ELF-1 (cell line): ENCODE data around the gene POGLUT2.

ENCODE experiments used
- DNase-seq: peaks from one replicate; pipeline ENCODE4 v3.0.0-alpha.2; 2016; ENCODE audit warnings: low read depth, low spot score

The POGLUT2 gene

GRCh38 chr13:102769679-102770078 lies 29.1 kb downstream of the POGLUT2 start:
- no peak for DNase-seq

DNA sequence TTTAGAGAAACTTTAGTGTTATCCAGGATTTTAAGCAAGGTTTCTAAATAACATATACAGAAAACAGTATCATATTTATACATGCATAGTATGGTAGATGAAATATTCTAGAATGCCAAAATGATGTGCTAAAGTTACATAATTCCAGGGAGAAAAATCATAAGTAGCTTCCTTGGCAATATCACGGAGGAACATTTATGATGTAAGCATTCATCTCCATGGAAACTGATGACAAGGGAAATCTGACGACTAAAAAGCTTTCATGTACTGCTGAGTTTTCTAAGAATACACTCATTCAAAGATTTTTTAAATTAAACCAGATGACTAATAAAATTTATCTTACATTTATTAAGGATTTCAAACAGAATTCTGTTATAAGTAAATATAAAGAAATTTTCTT lies 29.9 kb downstream of the POGLUT2 start:
- DNase-seq = no peak

DNA sequence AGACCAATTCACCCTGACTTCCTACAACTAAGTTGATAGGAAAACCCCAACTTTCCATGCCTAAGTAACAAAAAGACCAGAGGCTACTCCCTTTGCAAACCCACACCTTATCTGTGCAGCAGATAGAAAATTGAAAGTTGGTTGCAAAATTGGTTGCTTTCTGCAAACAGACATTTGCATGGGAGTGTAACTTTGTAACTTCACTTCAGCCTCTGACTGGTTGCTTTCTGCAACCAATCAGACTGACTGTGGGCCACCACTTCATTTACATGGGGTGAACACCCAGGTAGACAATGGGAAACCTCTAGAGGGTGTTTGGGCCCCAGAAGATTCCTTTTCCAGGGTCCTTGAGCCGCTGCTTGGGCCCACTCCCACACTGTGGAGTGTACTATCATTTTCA lies 35.0 kb downstream of the POGLUT2 start:
- no peak for DNase-seq

GRCh38 chr13:102761071-102761470 lies 37.7 kb downstream of the POGLUT2 start:
- no peak for DNase-seq

- DNase-seq = no peak
Observed at GRCh38 chr13:102758842-102759241, 39.9 kb downstream of the POGLUT2 start.

- DNase-seq = no peak
Observed at GRCh38 chr13:102757006-102757405, 41.8 kb downstream of the POGLUT2 start.

DNA sequence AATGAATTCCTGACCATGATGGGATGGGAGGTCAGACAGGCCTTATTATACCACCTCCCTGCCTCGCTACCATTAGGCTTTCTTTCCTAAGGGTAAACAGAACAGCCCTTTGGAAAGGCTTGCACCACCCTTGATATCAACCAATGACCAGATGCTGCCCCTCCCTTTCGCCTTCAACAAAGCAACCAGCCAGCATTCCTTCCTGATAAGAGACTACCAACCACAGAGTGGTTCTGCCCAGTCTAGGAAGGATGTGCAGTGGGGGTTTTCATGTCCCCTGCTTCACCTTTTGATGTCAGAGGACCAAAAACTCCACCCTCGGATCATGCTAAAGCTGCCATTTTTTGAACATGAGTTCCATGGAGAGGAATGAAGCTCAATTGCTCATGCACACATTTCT lies 46.9 kb downstream of the POGLUT2 start:
- DNase-seq = no peak

DNA sequence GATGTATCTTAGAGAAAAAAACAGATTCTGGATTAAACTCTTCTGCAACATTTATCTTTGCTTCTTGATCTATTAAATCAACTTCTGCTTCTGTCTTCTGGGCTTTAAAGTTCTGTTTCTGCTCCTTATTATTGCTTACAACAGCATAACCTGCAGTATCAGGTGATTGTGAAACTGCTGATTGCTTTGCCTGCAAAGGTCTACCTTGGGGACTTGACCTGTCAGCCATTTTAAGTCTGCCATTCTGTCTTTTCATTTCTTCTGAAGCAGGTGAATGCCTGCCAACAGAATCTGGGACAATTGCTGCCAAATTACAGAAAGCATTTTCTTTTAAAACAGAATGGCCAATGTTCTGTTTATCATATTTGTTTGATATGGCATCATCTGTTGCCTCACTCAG lies 56.3 kb downstream of the POGLUT2 start:
- DNase-seq = no peak

DNA sequence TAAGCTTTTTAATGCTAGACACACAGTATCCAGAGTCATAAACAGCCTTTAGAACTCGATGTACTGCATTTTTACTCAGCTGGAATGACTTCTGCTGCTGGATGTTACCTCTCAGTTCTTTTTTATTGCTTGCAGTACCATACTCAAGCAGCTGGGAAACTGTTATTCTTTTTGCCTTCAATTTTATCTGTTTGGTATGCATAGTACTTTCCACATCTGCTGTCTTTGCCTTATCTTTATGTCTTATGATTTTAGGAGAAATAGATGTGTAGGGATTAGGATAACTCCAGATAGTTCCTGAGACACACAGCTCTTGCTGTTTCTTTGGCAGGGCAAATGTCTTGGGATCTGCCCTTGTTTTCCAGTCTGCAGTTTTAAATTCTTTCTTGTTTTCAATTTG lies 56.7 kb downstream of the POGLUT2 start:
- DNase-seq = no peak
